ENCODE measurements around the gene NUDT4. TPM values are rescaled to one million over a fixed set of nuclear protein-coding genes. Genes with fewer than 3 reads are reported as not detected.

NUDT4 gene
- total and polyA plus RNA-seq, 10 of the 15 experiments (the other 5 are each of a cell fraction or from before 2014, with no cell fraction given): 26.6 to 91.6 (median 63.1) TPM

DNA sequence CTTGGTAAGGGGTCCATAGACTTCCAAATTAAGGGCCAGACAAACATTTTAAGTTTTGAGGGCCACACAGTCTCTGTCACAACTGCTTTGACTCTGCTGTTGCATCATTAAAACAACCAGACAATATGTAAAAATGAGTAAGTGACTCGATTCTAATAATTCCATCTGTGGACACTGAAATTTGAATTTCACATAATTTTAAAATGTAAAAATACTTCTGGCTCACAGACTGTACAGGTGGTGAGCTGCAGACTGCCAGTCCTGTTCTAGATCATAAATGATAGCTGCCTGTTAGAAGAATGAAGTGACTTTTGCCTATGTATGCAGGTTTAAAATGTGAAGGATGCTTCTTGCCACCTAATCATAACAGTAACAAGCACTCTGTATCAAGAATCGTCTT is 15.7 kb downstream of the NUDT4 start:
- Histone ChIP-seq H3K9me3 (replicated peaks; ENCODE audit: control insufficient read depth, insufficient read depth, low read length) (no peaks in the 10 kb centered on the region), H3K4me3 (no peak overlapping the region), H3K27ac (ENCODE audit: control insufficient read depth, insufficient read depth) (no peak overlapping the region), H3K27me3 (replicated peaks in 1 of 2; ENCODE audit: control insufficient read depth in 2 of 2, insufficient read depth in 2 of 2, low read length in 1 of 2) (no peaks in the 10 kb centered on the region), H3K4me2 (ENCODE audit: control insufficient read depth, insufficient read depth) (no peak overlapping the region), H3K79me2 (ENCODE audit: control insufficient read depth, insufficient read depth, low read length) (peaks cover 51% of the 10 kb centered on the region), H3K36me3 (ENCODE audit: control insufficient read depth in 2 of 2, insufficient read depth in 2 of 2, low read length in 1 of 2) (peaks cover 3 to 28% of the 10 kb centered on the region in 2 experiments), H4K20me1 (ENCODE audit: control insufficient read depth, insufficient read depth) (no peaks in the 10 kb centered on the region), H2AFZ (ENCODE audit: control insufficient read depth, low read depth, low read length) (no peak overlapping the region), H3K4me1 (ENCODE audit: control insufficient read depth, insufficient read depth, low read length) (peaks cover 18% of the 10 kb centered on the region), H3K9ac (ENCODE audit: control insufficient read depth, insufficient read depth, low read length) (no peak overlapping the region)
- 0% methylated on average over 2 of the region's 2 CpGs for WGBS (ENCODE audit: insufficient coverage, insufficient replicate concordance, low lambda C conversion rate, missing lambda C conversion rate)
- BruUV-seq (replicated peaks): no TSS peak
- no peak for DNase-seq (ENCODE audit: low read depth, low spot score)
- CTCF ChIA-PET: interaction anchor here (0.6 to 1.0 kb wide), 4 partner anchors 13 to 591 kb away, joined by 3 to 4 read pairs (median 3); no protein-coding TSS in a partner anchor
- ATAC-seq: no peak
- POLR2A ChIA-PET: no interaction called here
- no peak for FAIRE-seq
- intact Hi-C loops (cut with micrococcal nuclease; ENCODE audit: unreplicated experiment): loop anchor here (10.0 kb wide), 1 partner anchor 559 kb away; no protein-coding TSS in a partner anchor
- in situ Hi-C loops (cut with MboI): no loop called here
- SMC1A ChIA-PET (ENCODE audit: uncharacterized antibody, unreplicated experiment): interaction anchor here (1.0 kb wide), 1 partner anchor 608 kb away, joined by 3 read pairs; no protein-coding TSS in a partner anchor
- no peak for TF ChIP-seq ATF7 (IDR thresholded peaks at IDR 0.05; ENCODE audit: low read depth)
- no peak for TF ChIP-seq RCOR1 (conservative IDR thresholded peaks at IDR 0.05; ENCODE audit: low read depth, low read length)
- TF ChIP-seq ZNF592 (IDR thresholded peaks at IDR 0.05): no peak
- no peak for TF ChIP-seq DPF2 (IDR thresholded peaks at IDR 0.05)
- TF ChIP-seq POLR2AphosphoS2 (IDR thresholded peaks at IDR 0.05; ENCODE audit: low read depth, low read length): no peak
- no peak for TF ChIP-seq GABPA (IDR thresholded peaks at IDR 0.05; ENCODE audit: low read depth)
- TF ChIP-seq RAD51 (IDR thresholded peaks at IDR 0.05): no peak
- TF ChIP-seq TCF7 (IDR thresholded peaks at IDR 0.05; ENCODE audit: borderline replicate concordance): no peak
- RAD21 ChIA-PET (ENCODE audit: unreplicated experiment): interaction anchor here (1.0 kb wide), 1 partner anchor 12 kb away, joined by 5 read pairs; no protein-coding TSS in a partner anchor

All from GM12878 (cell line).